ENCODE measurements around the gene ZNF692. TPM values are rescaled to one million over a fixed set of nuclear protein-coding genes. Genes with fewer than 3 reads are reported as not detected.
"Not testable (repeated sequence)": the region's sequence is repeated elsewhere in the genome, so short reads cannot be mapped to it uniquely, and the experiment has no call there.

Gene ZNF692
- total and polyA plus RNA-seq, 4 donors = 10.3 to 176 (median 31.0) TPM

DNA sequence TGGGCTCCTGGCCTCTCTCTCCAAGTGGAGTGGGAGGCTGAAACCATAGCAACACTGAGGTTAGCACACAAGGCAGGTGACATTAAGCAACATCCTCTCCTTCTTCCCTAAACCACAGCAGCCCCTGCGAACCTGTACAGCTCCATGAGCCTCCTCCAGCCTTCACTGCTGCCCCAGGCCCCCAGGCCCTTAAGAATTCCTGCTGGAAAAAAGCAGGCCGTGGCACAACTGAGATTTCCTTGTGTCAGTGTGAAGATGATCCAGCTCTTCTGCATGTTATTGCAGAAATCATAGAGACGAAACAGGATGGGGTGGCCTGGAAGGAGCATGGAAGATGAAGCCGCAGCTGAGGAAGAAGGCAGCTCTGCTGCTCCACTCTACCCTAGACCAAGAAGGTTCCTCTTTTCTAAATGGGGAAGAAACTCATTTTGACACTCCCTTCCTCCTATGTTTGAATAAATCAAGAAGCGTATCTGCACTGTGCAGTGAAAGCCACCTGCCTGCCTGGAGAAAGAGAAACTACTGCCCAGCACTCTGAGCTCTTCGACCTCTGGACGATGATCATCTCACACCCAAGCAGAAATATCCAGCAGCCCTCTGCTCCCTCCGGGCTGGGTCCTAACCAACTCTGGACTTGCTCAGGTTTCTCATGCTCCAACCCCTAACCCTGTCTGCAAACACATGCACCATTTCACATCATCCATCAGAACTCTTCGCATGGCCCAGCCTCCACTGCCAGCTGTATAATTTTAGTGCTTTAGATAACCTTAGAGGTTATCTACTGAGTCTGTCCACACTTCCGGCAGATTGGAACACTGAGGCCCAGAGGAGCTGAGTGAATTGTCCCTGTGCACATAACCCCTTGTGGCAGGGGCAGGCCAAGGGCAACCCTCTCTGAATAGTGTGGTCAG lies 53.9 kb downstream of the ZNF692 start:
- peak; percentile 59 for ATAC-seq (ENCODE audit: low FRiP score)
- 61% methylated on average over 10 of the region's 10 CpGs for WGBS, 2 donors

DNA sequence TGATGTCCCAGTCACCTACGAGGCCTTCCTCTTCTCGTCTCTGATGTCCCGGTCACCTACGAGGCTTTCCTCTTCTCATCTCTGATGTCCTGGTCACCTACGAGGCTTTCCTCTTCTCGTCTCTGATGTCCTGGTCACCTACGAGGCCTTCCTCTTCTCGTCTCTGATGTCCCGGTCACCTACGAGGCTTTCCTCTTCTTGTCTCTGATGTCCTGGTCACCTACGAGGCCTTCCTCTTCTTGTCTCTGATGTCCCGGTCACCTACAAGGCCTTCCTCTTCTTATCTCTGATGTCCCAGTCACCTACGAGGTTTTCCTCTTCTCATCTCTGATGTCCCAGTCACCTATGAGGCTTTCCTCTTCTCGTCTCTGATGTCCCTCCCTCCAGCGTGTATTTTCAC lies 55.4 kb downstream of the ZNF692 start:
- H3K36me3 ChIP-seq (ENCODE audit: control insufficient read depth in 1 of 2, insufficient read depth in 2 of 2, low read length in 1 of 2); H3K4me3 ChIP-seq (ENCODE audit: low read length in 2 of 2); H3K27me3 ChIP-seq (ENCODE audit: control insufficient read depth in 1 of 2, insufficient read depth in 2 of 2, low read length in 1 of 2); H3K4me1 ChIP-seq (ENCODE audit: control insufficient read depth in 1 of 2, insufficient read depth in 2 of 2, low read length in 2 of 2); H3K9me3 ChIP-seq (ENCODE audit: control insufficient read depth, low read length); H3K27ac ChIP-seq (ENCODE audit: low read depth in 1 of 2, low read length in 2 of 2); intact Hi-C loops (cut with DNase I); ATAC-seq (ENCODE audit: low FRiP score); DNase-seq: not testable (repeated sequence)
- 86 to 89% methylated on average over 15 of the region's 15 CpGs for WGBS, 2 donors

More for the DNA sequence above, 53.9 kb downstream of the ZNF692 start:
- H3K36me3 ChIP-seq (ENCODE audit: control insufficient read depth in 1 of 2, insufficient read depth in 2 of 2, low read length in 1 of 2) = no peaks in the 10 kb centered on the region
- H3K4me1 ChIP-seq (ENCODE audit: control insufficient read depth in 1 of 2, insufficient read depth in 2 of 2, low read length in 2 of 2) = no peaks in the 10 kb centered on the region
- no peak for DNase-seq
- H3K4me3 ChIP-seq (ENCODE audit: low read length in 2 of 2) = no peak overlapping the region
- intact Hi-C loops (cut with DNase I) = loop anchor here in 1 of 2 donors (5.0 kb wide), 1 partner anchor 183 kb away; no protein-coding TSS in a partner anchor
- no peaks in the 10 kb centered on the region for H3K27me3 ChIP-seq (ENCODE audit: control insufficient read depth in 1 of 2, insufficient read depth in 2 of 2, low read length in 1 of 2)
- H3K9me3 ChIP-seq (ENCODE audit: control insufficient read depth, low read length) = no peaks in the 10 kb centered on the region
- no peak overlapping the region for H3K27ac ChIP-seq (ENCODE audit: low read depth in 1 of 2, low read length in 2 of 2)

DNA sequence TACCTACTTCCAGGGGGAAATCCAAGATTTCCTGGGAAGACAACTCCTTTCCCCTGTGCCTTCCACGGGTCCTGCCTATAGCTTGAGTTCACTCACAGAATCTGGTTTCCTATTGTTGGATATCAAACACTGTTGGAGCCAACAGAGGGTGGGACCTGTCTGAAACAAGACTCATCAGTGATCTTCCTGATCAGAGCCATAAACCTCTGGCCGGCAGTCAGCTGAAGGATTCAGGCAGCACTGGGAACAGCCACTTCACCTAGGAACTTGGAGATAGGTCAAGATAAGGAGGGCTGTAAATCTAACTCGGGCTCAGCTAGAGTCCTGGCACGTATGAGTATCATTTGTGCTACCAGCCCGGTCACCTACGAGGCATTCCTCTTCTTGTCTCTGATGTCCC lies 56.4 kb downstream of the ZNF692 start:
- H3K9me3 ChIP-seq (ENCODE audit: control insufficient read depth, low read length) = no peaks in the 10 kb centered on the region
- H3K4me1 ChIP-seq (ENCODE audit: control insufficient read depth in 1 of 2, insufficient read depth in 2 of 2, low read length in 2 of 2) = no peaks in the 10 kb centered on the region
- 84 to 86% methylated on average over 6 of the region's 6 CpGs for WGBS, 2 donors
- H3K27ac ChIP-seq (ENCODE audit: low read depth in 1 of 2, low read length in 2 of 2) = no peak overlapping the region
- DNase-seq (no peak), ATAC-seq (ENCODE audit: low FRiP score) (no peak)
- H3K4me3 ChIP-seq (ENCODE audit: low read length in 2 of 2) = no peak overlapping the region
- intact Hi-C loops (cut with DNase I) = no loop called here
- no peaks in the 10 kb centered on the region for H3K27me3 ChIP-seq (ENCODE audit: control insufficient read depth in 1 of 2, insufficient read depth in 2 of 2, low read length in 1 of 2)
- H3K36me3 ChIP-seq (ENCODE audit: control insufficient read depth in 1 of 2, insufficient read depth in 2 of 2, low read length in 1 of 2) = no peaks in the 10 kb centered on the region

DNA sequence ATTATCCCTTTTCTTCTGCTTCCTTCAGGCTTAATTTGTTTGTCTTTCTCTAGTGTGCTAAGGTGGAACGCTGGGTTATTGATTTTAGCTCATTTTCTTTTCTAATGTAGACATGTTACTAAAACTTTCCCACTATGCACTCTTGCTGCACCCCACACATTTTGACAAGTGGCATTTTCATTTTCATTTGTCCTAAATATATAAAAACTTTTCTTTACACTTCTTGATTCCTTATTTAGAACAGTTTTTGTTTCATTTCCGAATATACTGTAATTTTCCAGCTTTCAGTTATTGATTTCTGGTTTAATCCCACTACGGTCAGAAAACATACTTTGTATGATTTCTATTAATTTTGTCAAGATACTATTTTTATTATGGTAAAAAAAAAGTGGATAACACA lies 58.4 kb downstream of the ZNF692 start:
- WGBS, 2 donors = 70 to 77% methylated on average over 3 of the region's 3 CpGs
- intact Hi-C loops (cut with DNase I) = no loop called here
- H3K27ac ChIP-seq (ENCODE audit: low read depth in 1 of 2, low read length in 2 of 2) = no peak overlapping the region
- DNase-seq = no peak
- no peaks in the 10 kb centered on the region for H3K4me1 ChIP-seq (ENCODE audit: control insufficient read depth in 1 of 2, insufficient read depth in 2 of 2, low read length in 2 of 2)
- H3K27me3 ChIP-seq (ENCODE audit: control insufficient read depth in 1 of 2, insufficient read depth in 2 of 2, low read length in 1 of 2) = no peaks in the 10 kb centered on the region
- H3K9me3 ChIP-seq (ENCODE audit: control insufficient read depth, low read length) = peaks cover 4% of the 10 kb centered on the region
- no peak overlapping the region for H3K4me3 ChIP-seq (ENCODE audit: low read length in 2 of 2)
- H3K36me3 ChIP-seq (ENCODE audit: control insufficient read depth in 1 of 2, insufficient read depth in 2 of 2, low read length in 1 of 2) = no peaks in the 10 kb centered on the region
- ATAC-seq (ENCODE audit: low FRiP score) = no peak

Small RNA genes lying within 50 kb of the gene (microRNA-seq; reads per million reads assigned to microRNA genes)
- 2.0 to 2.4 reads per million in 2 donors for gene MIR3124

Other genes with a start within 250 kb of the ZNF692 start
- not detected for gene OR2T11, start 224.0 kb downstream of the ZNF692 start, total RNA-seq
- gene OR2T11, start 224.0 kb downstream of the ZNF692 start, polyA plus RNA-seq = not detected
- not detected for gene OR2T35, start 213.8 kb downstream of the ZNF692 start, total RNA-seq
- not detected for gene OR2T35, start 213.8 kb downstream of the ZNF692 start, polyA plus RNA-seq
- gene OR2T27, start 203.6 kb downstream of the ZNF692 start, total RNA-seq = not detected
- not detected for gene OR2T27, start 203.6 kb downstream of the ZNF692 start, polyA plus RNA-seq
- gene OR14I1, start 156.3 kb downstream of the ZNF692 start, total RNA-seq = not detected
- gene OR14I1, start 156.3 kb downstream of the ZNF692 start, polyA plus RNA-seq = not detected
- gene LYPD8, start 103.3 kb downstream of the ZNF692 start, total RNA-seq = not detected
- 1 to 10 TPM; 1.4 to 4.8 TPM for gene LYPD8, start 103.3 kb downstream of the ZNF692 start, polyA plus RNA-seq
- 10 to 100 TPM; 21.4 to 25.1 TPM for gene SH3BP5L, start 33.2 kb downstream of the ZNF692 start, total RNA-seq
- 10 to 100 TPM; 11.8 to 16.6 TPM for gene SH3BP5L, start 33.2 kb downstream of the ZNF692 start, polyA plus RNA-seq
- 10 to 100 TPM; 18.7 to 30.5 TPM for gene ZNF672, start 20.9 kb downstream of the ZNF692 start, total RNA-seq
- 10 to 100 TPM in 1 of 2 donors, 1 to 10 TPM in 1; 5.1 to 11.0 TPM for gene ZNF672, start 20.9 kb downstream of the ZNF692 start, polyA plus RNA-seq
- 1 to 10 TPM; 5.3 to 6.7 TPM for gene PGBD2, start 47.1 kb upstream of the ZNF692 start, total RNA-seq
- 1 to 10 TPM; 1.8 to 4.2 TPM for gene PGBD2, start 47.1 kb upstream of the ZNF692 start, polyA plus RNA-seq